Prostate gland (tissue), 2 donors: ENCODE measurements around the gene SH3GL3. TPM values are rescaled to one million over a fixed set of nuclear protein-coding genes. Genes with fewer than 3 reads are reported as not detected.

Experiments
- DNase-seq: peaks from one replicate; pipeline ENCODE4 v3.0.0-alpha.2; 2019; ENCODE audit warnings: low spot score
- H3K27ac ChIP-seq, 2 donors: fragments of 200-600 bp; sonication (generic); 2 replicates each; pipeline ENCODE4 v1.5.1; 2017 to 2019
- H3K27me3 ChIP-seq: fragments of 200-600 bp; sonication (generic); replicated peaks from 2 replicates; pipeline ENCODE4 v1.5.1; 2019; ENCODE audit not compliant: insufficient read depth
- H3K36me3 ChIP-seq, 2 donors: fragments of 200-600 bp; sonication (generic); 1 replicate in 1 of 2; 2 replicates in 1 of 2; pipeline versions ENCODE4 v1.5.1 to v1.8.1; 2017 to 2019
- H3K4me1 ChIP-seq: fragments of 200-600 bp; sonication (generic); replicated peaks from 2 replicates; pipeline ENCODE4 v1.5.1; 2019
- H3K4me3 ChIP-seq, 2 donors: fragments of 200-600 bp; sonication (generic); 2 replicates each; pipeline ENCODE4 v1.5.1; 2017 to 2019
- H3K9me3 ChIP-seq: fragments of 200-600 bp; sonication (generic); 2 replicates; pipeline ENCODE4 v1.5.1; 2017
- CTCF ChIP-seq, 4 experiments: fragments of 200-600 bp in 2 of 4; fragments of 450-650 bp in 2 of 4; sonication (generic) in 2 of 4; IDR thresholded peaks; 1 replicate in 3 of 4; 2 replicates in 1 of 4; pipeline ENCODE4 v1.5.1; 2016 to 2019; ENCODE audit warnings: antibody characterized with exemption in 4 of 4, mild to moderate bottlenecking in 2 of 4, moderate library complexity in 2 of 4
- POLR2A ChIP-seq: fragments of 450-650 bp; IDR thresholded peaks from one replicate; pipeline ENCODE4 v1.6.1; 2016; ENCODE audit warnings: antibody characterized with exemption, mild to moderate bottlenecking
- POLR2AphosphoS5 ChIP-seq: sonication (generic); formaldehyde crosslinking; IDR thresholded peaks from one replicate; pipeline ENCODE4 v1.6.1; 2017; ENCODE audit warnings: antibody characterized with exemption
- WGBS: methylation state at CpG from one replicate; pipeline ENCODE4 v1.1.5; 2018; 5-methylcytosine and 5-hydroxymethylcytosine counted together
- intact Hi-C: fragments of 100-400 bp; cut with DNase I; formaldehyde crosslinking; loops from one replicate; pipeline ENCODE4 v1.14.2; 2022
- total RNA-seq, 2 donors: library from RNA; depleted of rRNA; stranded (reverse); fragments of >200 nt; gene quantifications; one replicate each; pipeline ENCODE4 v1.1.0, GENCODE V29; 2016

SH3GL3 gene
- total RNA-seq, 2 donors from 2014 or later, result 2.2 to 7.4 TPM

- Histone ChIP-seq H3K9me3 (no peaks in the 10 kb centered on the region), H3K27ac (no peak overlapping the region), H3K4me3 (no peak overlapping the region), H3K36me3 (no peaks in the 10 kb centered on the region), H3K27me3 (no peaks in the 10 kb centered on the region), H3K4me1 (no peaks in the 10 kb centered on the region)
- TF ChIP-seq POLR2A, result no peak
- no peak for TF ChIP-seq CTCF (IDR thresholded peaks at IDR 0.05)
- TF ChIP-seq POLR2AphosphoS5, result no peak
- DNase-seq, result peak; percentile 10
- WGBS, result 40% methylated on average over 9 of the region's 9 CpGs
- intact Hi-C loops, result no loop called here
Observed at GRCh38 chr15:83610901-83611685, 164.0 kb downstream of the SH3GL3 start.

GRCh38 chr15:83612226-83612625 is 165.1 kb downstream of the SH3GL3 start:
- Histone ChIP-seq H3K4me3 (no peak overlapping the region), H3K27ac (no peak overlapping the region), H3K27me3 (no peaks in the 10 kb centered on the region), H3K9me3 (no peaks in the 10 kb centered on the region), H3K4me1 (no peaks in the 10 kb centered on the region), H3K36me3 (no peaks in the 10 kb centered on the region)
- intact Hi-C loops, result no loop called here
- WGBS, result 89% methylated on average over 5 of the region's 5 CpGs
- TF ChIP-seq POLR2A, result no peak
- TF ChIP-seq POLR2AphosphoS5, result no peak
- no peak for TF ChIP-seq CTCF (IDR thresholded peaks at IDR 0.05)
- DNase-seq, result no peak

- Histone ChIP-seq H3K27me3 (no peaks in the 10 kb centered on the region), H3K9me3 (no peaks in the 10 kb centered on the region), H3K4me1 (no peaks in the 10 kb centered on the region), H3K4me3 (no peak overlapping the region), H3K36me3 (no peaks in the 10 kb centered on the region), H3K27ac (no peak overlapping the region)
- 76% methylated on average over 2 of the region's 2 CpGs for WGBS
- intact Hi-C loops, result no loop called here
- DNase-seq, result no peak
- no peak for TF ChIP-seq CTCF (IDR thresholded peaks at IDR 0.05)
- TF ChIP-seq POLR2A, result no peak
- no peak for TF ChIP-seq POLR2AphosphoS5
Observed at GRCh38 chr15:83612898-83613635, 165.9 kb downstream of the SH3GL3 start.

GRCh38 chr15:83613714-83614113 is 166.6 kb downstream of the SH3GL3 start:
- H3K9me3 ChIP-seq, result no peaks in the 10 kb centered on the region
- no peaks in the 10 kb centered on the region for H3K4me1 ChIP-seq
- H3K36me3 ChIP-seq, result no peaks in the 10 kb centered on the region
- H3K4me3 ChIP-seq, result no peak overlapping the region
- no peaks in the 10 kb centered on the region for H3K27me3 ChIP-seq
- intact Hi-C loops, result no loop called here
- DNase-seq, result no peak
- TF ChIP-seq POLR2A (no peak), POLR2AphosphoS5 (no peak), CTCF (IDR thresholded peaks at IDR 0.05) (no peak)
- WGBS, result 70% methylated on average over 2 of the region's 2 CpGs
- no peak overlapping the region for H3K27ac ChIP-seq
